Ishikawa (cell line): ENCODE results near the gene NEUROD2.

Source experiments
- EP300 ChIP-seq: IDR thresholded peaks from 2 replicates; pipeline ENCODE4 v1.6.1; 2012; ENCODE audit warnings: borderline replicate concordance
- REST ChIP-seq: IDR thresholded peaks from 2 replicates; pipeline ENCODE4 v1.6.1; 2012; ENCODE audit warnings: low read depth, mild to moderate bottlenecking
- TAF1 ChIP-seq: IDR thresholded peaks from 2 replicates; pipeline ENCODE4 v1.6.1; 2012; ENCODE audit warnings: low read depth, mild to moderate bottlenecking
- YY1 ChIP-seq: IDR thresholded peaks from 2 replicates; pipeline ENCODE4 v1.6.1; 2012; ENCODE audit warnings: low read depth

- no peak for TF ChIP-seq EP300
- no peak for TF ChIP-seq TAF1
- no peak for TF ChIP-seq YY1
- TF ChIP-seq REST, result no peak
Observed at GRCh38 chr17:39564211-39564848, 43.4 kb downstream of the NEUROD2 start.
